ENCODE data around the gene PRDX5.

The PRDX5 gene

DNA sequence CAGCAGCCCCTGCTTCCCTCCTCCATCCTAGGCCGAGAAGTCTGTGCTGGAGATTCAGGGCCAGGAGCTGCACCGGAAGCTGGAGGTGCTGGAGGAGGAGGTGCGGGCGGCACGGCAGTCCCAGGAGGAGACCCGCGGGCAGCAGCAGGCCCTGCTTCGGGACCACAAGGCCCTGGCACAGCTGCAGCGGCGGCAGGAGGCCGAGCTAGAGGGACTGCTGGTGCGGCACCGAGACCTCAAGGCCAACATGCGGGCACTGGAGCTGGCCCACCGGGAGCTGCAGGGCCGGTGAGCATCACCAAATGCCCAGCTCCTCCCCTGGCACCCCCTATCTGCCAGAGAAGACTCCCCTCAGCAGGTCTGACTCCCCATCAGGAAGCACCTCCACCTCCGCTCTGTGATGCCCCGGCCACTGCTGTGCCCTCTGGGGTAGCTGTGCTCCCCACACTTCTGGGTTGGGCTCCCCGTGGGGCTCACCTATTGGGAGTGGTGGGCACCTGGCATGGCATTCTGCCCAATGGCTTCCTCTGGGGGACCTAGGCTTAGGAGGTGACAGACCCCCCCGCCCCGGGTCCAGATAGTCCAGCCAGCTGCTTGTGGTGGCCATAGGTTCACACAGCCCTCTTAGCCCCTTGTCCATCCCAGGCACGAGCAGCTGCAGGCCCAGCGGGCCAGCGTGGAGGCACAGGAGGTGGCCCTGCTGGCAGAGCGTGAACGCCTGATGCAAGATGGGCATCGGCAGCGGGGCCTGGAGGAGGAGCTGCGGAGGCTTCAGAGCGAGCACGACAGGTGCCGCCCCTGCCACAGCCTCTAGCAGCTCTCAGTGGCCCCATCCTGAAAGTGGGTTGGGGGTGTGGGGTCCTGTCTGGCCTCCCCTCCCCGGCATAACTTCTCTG lies 34.4 kb downstream of the PRDX5 start:
- Histone ChIP-seq H3K4me3 (ENCODE audit: low read depth, low read length) (no peak overlapping the region), H3K36me3 (ENCODE audit: control insufficient read depth in 2 of 2, insufficient read depth in 1 of 2, low read length in 2 of 2) (no peaks in the 10 kb centered on the region), H3K4me1 (ENCODE audit: control insufficient read depth, insufficient read depth, low read length) (no peaks in the 10 kb centered on the region), H3K27ac (ENCODE audit: extremely low read depth, low read depth, low read length) (no peak overlapping the region), H3K9me3 (ENCODE audit: control insufficient read depth, insufficient read depth, low read depth, low read length) (no peaks in the 10 kb centered on the region)
- TF ChIP-seq, protein P1, sequence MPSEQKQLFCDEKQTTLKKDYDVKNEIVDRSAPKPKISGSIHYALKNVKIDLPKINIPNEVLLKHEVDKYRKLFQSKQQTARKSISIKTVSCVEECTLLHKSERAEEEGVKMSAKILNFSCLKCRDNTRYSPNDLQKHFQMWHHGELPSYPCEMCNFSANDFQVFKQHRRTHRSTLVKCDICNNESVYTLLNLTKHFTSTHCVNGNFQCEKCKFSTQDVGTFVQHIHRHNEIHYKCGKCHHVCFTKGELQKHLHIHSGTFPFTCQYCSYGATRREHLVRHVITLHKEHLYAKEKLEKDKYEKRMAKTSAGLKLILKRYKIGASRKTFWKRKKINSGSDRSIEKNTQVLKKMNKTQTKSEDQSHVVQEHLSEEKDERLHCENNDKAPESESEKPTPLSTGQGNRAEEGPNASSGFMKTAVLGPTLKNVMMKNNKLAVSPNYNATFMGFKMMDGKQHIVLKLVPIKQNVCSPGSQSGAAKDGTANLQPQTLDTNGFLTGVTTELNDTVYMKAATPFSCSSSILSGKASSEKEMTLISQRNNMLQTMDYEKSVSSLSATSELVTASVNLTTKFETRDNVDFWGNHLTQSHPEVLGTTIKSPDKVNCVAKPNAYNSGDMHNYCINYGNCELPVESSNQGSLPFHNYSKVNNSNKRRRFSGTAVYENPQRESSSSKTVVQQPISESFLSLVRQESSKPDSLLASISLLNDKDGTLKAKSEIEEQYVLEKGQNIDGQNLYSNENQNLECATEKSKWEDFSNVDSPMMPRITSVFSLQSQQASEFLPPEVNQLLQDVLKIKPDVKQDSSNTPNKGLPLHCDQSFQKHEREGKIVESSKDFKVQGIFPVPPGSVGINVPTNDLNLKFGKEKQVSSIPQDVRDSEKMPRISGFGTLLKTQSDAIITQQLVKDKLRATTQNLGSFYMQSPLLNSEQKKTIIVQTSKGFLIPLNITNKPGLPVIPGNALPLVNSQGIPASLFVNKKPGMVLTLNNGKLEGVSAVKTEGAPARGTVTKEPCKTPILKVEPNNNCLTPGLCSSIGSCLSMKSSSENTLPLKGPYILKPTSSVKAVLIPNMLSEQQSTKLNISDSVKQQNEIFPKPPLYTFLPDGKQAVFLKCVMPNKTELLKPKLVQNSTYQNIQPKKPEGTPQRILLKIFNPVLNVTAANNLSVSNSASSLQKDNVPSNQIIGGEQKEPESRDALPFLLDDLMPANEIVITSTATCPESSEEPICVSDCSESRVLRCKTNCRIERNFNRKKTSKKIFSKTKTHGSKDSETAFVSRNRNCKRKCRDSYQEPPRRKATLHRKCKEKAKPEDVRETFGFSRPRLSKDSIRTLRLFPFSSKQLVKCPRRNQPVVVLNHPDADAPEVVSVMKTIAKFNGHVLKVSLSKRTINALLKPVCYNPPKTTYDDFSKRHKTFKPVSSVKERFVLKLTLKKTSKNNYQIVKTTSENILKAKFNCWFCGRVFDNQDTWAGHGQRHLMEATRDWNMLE (tag by site-specific recombination; conservative IDR thresholded peaks at IDR 0.05; ENCODE audit: low read depth): no peak
- TF ChIP-seq HIC1 (tag by site-specific recombination; IDR thresholded peaks at IDR 0.05) (peak; percentile 9; the same call in 1 of the 2 replicates), ZNF747 (tag by site-specific recombination; IDR thresholded peaks at IDR 0.05) (no peak), TRIM28 (IDR thresholded peaks at IDR 0.05; ENCODE audit: borderline replicate concordance, low read length) (no peak), ZIC2 (tag by site-specific recombination; IDR thresholded peaks at IDR 0.05) (peak; percentile 60)
- CTCF ChIA-PET: interaction anchor here (0.6 to 7.8 kb wide), 7 partner anchors 9 to 863 kb away, joined by 3 to 86 read pairs (median 4); partner anchors contain the start of genes CCDC88B, PRDX5 and TRMT112
- POLR2A ChIA-PET: interaction anchor here (3.7 kb wide), 1 partner anchor 35 kb away, joined by 34 read pairs; the partner anchor contains the start of genes PRDX5 and TRMT112

DNA sequence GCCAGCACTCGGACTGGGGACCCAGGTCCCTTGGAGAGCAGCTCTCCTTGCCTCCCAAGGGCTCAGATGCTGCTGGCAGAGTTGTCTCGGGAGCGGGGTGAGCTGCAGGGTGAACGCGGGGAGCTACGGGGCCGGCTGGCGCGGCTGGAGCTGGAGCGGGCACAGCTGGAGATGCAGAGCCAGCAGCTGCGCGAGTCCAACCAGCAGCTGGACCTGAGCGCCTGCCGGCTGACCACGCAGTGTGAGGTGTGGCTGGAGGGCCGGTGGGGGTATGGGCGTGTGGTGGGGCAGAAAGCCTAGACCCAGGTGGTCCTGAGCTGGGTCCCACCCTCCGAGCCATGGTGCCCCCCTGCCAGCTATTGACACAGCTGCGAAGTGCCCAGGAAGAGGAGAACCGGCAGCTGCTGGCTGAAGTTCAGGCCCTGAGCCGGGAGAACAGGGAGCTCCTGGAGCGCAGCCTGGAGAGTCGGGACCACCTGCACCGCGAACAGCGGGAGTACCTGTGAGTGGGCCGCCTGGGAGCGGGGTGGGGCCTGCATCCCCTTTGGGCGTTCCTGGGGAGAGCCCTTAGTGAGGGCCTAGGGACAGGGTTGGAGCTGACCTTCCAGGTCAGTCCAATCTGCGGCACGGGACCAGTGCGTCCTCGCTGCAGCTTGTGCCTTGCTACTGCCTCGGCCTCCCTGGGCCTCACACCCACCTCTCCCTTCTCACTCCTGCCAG lies 35.2 kb downstream of the PRDX5 start:
- Histone ChIP-seq H3K36me3 (ENCODE audit: control insufficient read depth in 2 of 2, insufficient read depth in 1 of 2, low read length in 2 of 2) (no peaks in the 10 kb centered on the region), H3K4me1 (ENCODE audit: control insufficient read depth, insufficient read depth, low read length) (no peaks in the 10 kb centered on the region), H3K27ac (ENCODE audit: extremely low read depth, low read depth, low read length) (no peak overlapping the region), H3K9me3 (ENCODE audit: control insufficient read depth, insufficient read depth, low read depth, low read length) (no peaks in the 10 kb centered on the region), H3K4me3 (ENCODE audit: low read depth, low read length) (no peak overlapping the region)
- no peak for TF ChIP-seq YY1 (tag by site-specific recombination; IDR thresholded peaks at IDR 0.05)
- no peak for TF ChIP-seq ZNF148 (tag by site-specific recombination; IDR thresholded peaks at IDR 0.05; ENCODE audit: borderline replicate concordance)
- no peak for TF ChIP-seq RBAK (tag by site-specific recombination; IDR thresholded peaks at IDR 0.05)
- no peak for TF ChIP-seq BCL11B (tag by site-specific recombination; IDR thresholded peaks at IDR 0.05; ENCODE audit: low read depth)
- TF ChIP-seq ZNF184 (tag by site-specific recombination; IDR thresholded peaks at IDR 0.05): no peak
- POLR2A ChIA-PET: interaction anchor here (3.7 kb wide), 1 partner anchor 36 kb away, joined by 34 read pairs; the partner anchor contains the start of genes PRDX5 and TRMT112
- CTCF ChIA-PET: interaction anchor here (0.6 to 7.8 kb wide), 11 partner anchors 10 to 516 kb away, joined by 3 to 86 read pairs (median 5); partner anchors contain the start of genes CCDC88B, ESRRA, FERMT3 and PRDX5

Data from HEK293 (cell line).